DND-41 (cell line): Measurements from ENCODE around the gene DIPK2A.

Experiments
- ATAC-seq: fragments of 200-7000 bp; cut with Tn5 transposase; 3 replicates; pipeline ENCODE4 v1.9.1; 2021; ENCODE audit warnings: low read depth; ENCODE audit not compliant: insufficient read depth
- DNase-seq: peaks from one replicate; pipeline ENCODE4 v3.0.0-alpha.2; 2020
- H2AFZ ChIP-seq: 2 replicates; pipeline ENCODE4 v1.6.0; 2012; ENCODE audit warnings: low read depth, low read length
- H3K27ac ChIP-seq: 2 replicates; pipeline ENCODE4 v1.5.1; 2012; ENCODE audit warnings: low read length, inconsistent platforms
- H3K27me3 ChIP-seq: fragments of 200-600 bp; sonication (generic); 2 replicates; pipeline ENCODE4 v1.6.0; 2012; ENCODE audit warnings: low read length, mild to moderate bottlenecking, inconsistent platforms; ENCODE audit not compliant: insufficient read depth, poor library complexity
- H3K36me3 ChIP-seq: 2 replicates; pipeline ENCODE4 v1.5.1; 2012; ENCODE audit warnings: low read length, inconsistent platforms; ENCODE audit not compliant: insufficient read depth
- H3K4me1 ChIP-seq: 2 replicates; pipeline ENCODE4 v1.5.1; 2012; ENCODE audit warnings: mild to moderate bottlenecking, low read length; ENCODE audit not compliant: insufficient read depth
- H3K4me2 ChIP-seq: 2 replicates; pipeline ENCODE4 v1.6.0; 2012; ENCODE audit warnings: mild to moderate bottlenecking, moderate library complexity, low read length, inconsistent platforms; ENCODE audit not compliant: insufficient read depth
- H3K4me3 ChIP-seq, 2 experiments: fragments of 200-600 bp in 1 of 2; shearing (Covaris generic) in 1 of 2; 2 replicates each; pipeline ENCODE4 v1.5.1; 2012 to 2016; ENCODE audit warnings: inconsistent platforms in 2 of 2, low read length in 2 of 2, mild to moderate bottlenecking in 2 of 2, low read depth in 1 of 2, moderate library complexity in 1 of 2
- H3K79me2 ChIP-seq: 2 replicates; pipeline ENCODE4 v1.6.0; 2012; ENCODE audit warnings: low read length, inconsistent platforms; ENCODE audit not compliant: insufficient read depth
- H3K9ac ChIP-seq: 2 replicates; pipeline ENCODE4 v1.6.0; 2012; ENCODE audit warnings: low read depth, mild to moderate bottlenecking, inconsistent platforms, low read length, moderate library complexity
- H3K9me3 ChIP-seq: 2 replicates; pipeline ENCODE4 v1.5.1; 2012; ENCODE audit warnings: low read length, moderate library complexity, mild to moderate bottlenecking, inconsistent platforms; ENCODE audit not compliant: insufficient read depth, severe bottlenecking
- H4K20me1 ChIP-seq: 2 replicates; pipeline ENCODE4 v1.6.0; 2012; ENCODE audit warnings: low read length; ENCODE audit not compliant: insufficient read depth
- CTCF ChIP-seq: IDR thresholded peaks from 2 replicates; pipeline ENCODE4 v1.5.1; 2012; ENCODE audit warnings: borderline replicate concordance, low read length, moderate library complexity, mild to moderate bottlenecking; ENCODE audit not compliant: poor library complexity, severe bottlenecking; ENCODE audit errors: extremely low read depth
- EZH2 ChIP-seq: IDR thresholded peaks from 3 replicates; pipeline ENCODE4 v1.6.1; 2012; ENCODE audit warnings: borderline replicate concordance, low read depth, mild to moderate bottlenecking, moderate library complexity, low read length, inconsistent platforms; ENCODE audit not compliant: severe bottlenecking

Gene DIPK2A

GRCh38 chr3:143972505-143973258, 1.1 kb downstream of the DIPK2A start:
- ATAC-seq = peak; percentile 10
- peaks cover 53% of the 10 kb centered on the region for H3K79me2 ChIP-seq

GRCh38 chr3:143973259-143974021, 1.8 kb downstream of the DIPK2A start:
- peaks cover 23% of the 10 kb centered on the region; the same call in 1 of the 2 replicates for H4K20me1 ChIP-seq
- H3K36me3 ChIP-seq = no peaks in the 10 kb centered on the region
- H3K27me3 ChIP-seq = peaks cover 14% of the 10 kb centered on the region
- peak; percentile 80 for DNase-seq
- peak overlapping the region; percentile 82 to 98 for H3K4me3 ChIP-seq
- TF ChIP-seq CTCF = no peak
- TF ChIP-seq EZH2 = no peak
- H2AFZ ChIP-seq = peak overlapping the region; percentile 92
- H3K9ac ChIP-seq = peak overlapping the region; percentile 85
- H3K4me2 ChIP-seq = peak overlapping the region; percentile 88
- H3K79me2 ChIP-seq = peaks cover 60% of the 10 kb centered on the region
- H3K4me1 ChIP-seq = peaks cover 53% of the 10 kb centered on the region
- peak overlapping the region; percentile 86 for H3K27ac ChIP-seq
- no peaks in the 10 kb centered on the region for H3K9me3 ChIP-seq
- peak; percentile 39 for ATAC-seq

More at GRCh38 chr3:143972505-143973258, 1.1 kb downstream of the DIPK2A start:
- Histone ChIP-seq H3K27ac (peak overlapping the region; percentile 86), H3K9ac (peak overlapping the region; percentile 85), H3K4me2 (peak overlapping the region; percentile 88), H3K9me3 (no peaks in the 10 kb centered on the region), H3K4me1 (peaks cover 48% of the 10 kb centered on the region), H3K4me3 (peak overlapping the region; percentile 82 to 98), H2AFZ (peak overlapping the region; percentile 92), H3K36me3 (no peaks in the 10 kb centered on the region), H3K27me3 (peaks cover 14% of the 10 kb centered on the region), H4K20me1 (peaks cover 23% of the 10 kb centered on the region; the same call in 1 of the 2 replicates)
- peak; percentile 59 for DNase-seq
- TF ChIP-seq EZH2 (no peak), CTCF (peak; percentile 76)

GRCh38 chr3:143974271-143975238, 2.9 kb downstream of the DIPK2A start:
- peak overlapping the region; percentile 86; the same call in 1 of the 2 replicates for H3K27ac ChIP-seq
- DNase-seq = no peak
- H4K20me1 ChIP-seq = peaks cover 26% of the 10 kb centered on the region; the same call in 1 of the 2 replicates

More at GRCh38 chr3:143974271-143975238, 2.9 kb downstream of the DIPK2A start:
- Histone ChIP-seq H3K4me1 (peaks cover 53% of the 10 kb centered on the region), H3K79me2 (peaks cover 70% of the 10 kb centered on the region), H3K4me2 (peak overlapping the region; percentile 88), H2AFZ (no peak overlapping the region), H3K9ac (peak overlapping the region; percentile 85), H3K4me3 (peak overlapping the region; percentile 82 to 98; a peak in 3 of 4 replicates), H3K9me3 (no peaks in the 10 kb centered on the region), H3K36me3 (no peaks in the 10 kb centered on the region), H3K27me3 (peaks cover 7% of the 10 kb centered on the region)
- ATAC-seq = no peak
- TF ChIP-seq EZH2 (no peak), CTCF (no peak)
